ENCODE data around the gene ATP12A.

The ATP12A gene

DNA sequence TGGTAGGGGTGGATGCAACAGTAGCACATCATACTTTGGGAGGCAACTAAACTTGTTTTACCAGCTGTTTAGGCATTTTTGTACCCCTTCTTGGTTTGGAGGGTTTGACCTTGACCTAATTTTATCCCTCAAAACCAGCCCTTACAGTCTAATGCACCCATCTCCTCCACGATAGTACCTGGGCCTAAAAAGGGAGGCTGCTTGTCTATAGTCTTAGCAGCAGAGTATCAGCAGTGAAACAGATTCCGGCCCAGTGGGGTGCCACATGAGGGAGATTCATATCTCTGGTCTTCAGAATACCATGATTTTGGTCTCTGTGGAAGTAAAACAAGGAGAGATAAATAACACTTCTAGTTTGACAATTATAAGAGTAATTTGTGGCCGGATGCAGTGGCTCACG lies 39.5 kb upstream of the ATP12A start:
- no peak for DNase-seq (ENCODE audit: low read depth)
- TF ChIP-seq, protein P1, sequence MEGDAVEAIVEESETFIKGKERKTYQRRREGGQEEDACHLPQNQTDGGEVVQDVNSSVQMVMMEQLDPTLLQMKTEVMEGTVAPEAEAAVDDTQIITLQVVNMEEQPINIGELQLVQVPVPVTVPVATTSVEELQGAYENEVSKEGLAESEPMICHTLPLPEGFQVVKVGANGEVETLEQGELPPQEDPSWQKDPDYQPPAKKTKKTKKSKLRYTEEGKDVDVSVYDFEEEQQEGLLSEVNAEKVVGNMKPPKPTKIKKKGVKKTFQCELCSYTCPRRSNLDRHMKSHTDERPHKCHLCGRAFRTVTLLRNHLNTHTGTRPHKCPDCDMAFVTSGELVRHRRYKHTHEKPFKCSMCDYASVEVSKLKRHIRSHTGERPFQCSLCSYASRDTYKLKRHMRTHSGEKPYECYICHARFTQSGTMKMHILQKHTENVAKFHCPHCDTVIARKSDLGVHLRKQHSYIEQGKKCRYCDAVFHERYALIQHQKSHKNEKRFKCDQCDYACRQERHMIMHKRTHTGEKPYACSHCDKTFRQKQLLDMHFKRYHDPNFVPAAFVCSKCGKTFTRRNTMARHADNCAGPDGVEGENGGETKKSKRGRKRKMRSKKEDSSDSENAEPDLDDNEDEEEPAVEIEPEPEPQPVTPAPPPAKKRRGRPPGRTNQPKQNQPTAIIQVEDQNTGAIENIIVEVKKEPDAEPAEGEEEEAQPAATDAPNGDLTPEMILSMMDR (conservative IDR thresholded peaks at IDR 0.05; ENCODE audit: control insufficient read depth, insufficient read depth, low read depth, low read length): no peak
- H3K4me3 ChIP-seq (ENCODE audit: control insufficient read depth, low read depth, low read length): no peak overlapping the region

DNA sequence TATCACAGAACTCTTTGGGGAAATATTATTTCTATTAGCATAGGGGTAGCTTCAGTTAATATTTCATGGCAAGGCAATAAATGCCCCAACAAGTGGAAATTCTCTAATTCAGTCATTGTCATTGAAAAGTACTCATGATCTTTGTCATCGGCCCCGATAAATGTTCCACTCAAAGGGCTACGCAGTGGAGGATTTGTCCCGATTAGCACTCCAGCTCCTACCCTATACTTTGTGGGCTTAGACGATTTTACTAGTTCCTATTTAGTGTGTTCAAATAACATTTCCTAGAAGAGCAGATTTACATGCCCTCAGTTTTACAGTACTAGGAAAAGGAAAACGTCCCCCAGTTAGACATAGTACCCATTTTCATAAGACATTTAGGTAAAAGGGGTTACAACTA lies 38.0 kb upstream of the ATP12A start:
- TF ChIP-seq, protein P1 (conservative IDR thresholded peaks at IDR 0.05; ENCODE audit: control insufficient read depth, insufficient read depth, low read depth, low read length): no peak
- no peak for DNase-seq (ENCODE audit: low read depth)

DNA sequence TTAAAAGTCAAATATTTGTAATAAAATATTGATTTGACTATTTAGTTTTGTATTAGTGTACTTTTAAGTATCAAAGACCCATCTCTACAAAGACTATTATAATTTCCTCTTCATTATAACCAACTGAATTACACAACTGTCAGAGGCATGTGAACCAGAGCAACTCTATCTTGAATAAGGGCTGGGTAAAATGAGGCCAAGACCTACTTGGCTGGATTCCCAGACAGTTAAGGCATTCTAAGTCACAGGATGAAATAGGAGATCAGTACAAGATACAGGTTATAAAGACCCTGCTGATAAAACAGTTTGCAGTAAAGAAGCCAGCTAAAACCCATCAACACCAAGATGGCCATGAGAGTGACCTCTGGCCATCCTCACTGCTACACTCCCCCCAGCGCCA lies 36.2 kb upstream of the ATP12A start:
- H3K4me3 ChIP-seq (ENCODE audit: control insufficient read depth, low read depth, low read length): no peak overlapping the region
- DNase-seq (ENCODE audit: low read depth): peak; percentile 60

More for the DNA sequence above, 38.0 kb upstream of the ATP12A start:
- H3K4me3 ChIP-seq (ENCODE audit: control insufficient read depth, low read depth, low read length): no peak overlapping the region

DNA sequence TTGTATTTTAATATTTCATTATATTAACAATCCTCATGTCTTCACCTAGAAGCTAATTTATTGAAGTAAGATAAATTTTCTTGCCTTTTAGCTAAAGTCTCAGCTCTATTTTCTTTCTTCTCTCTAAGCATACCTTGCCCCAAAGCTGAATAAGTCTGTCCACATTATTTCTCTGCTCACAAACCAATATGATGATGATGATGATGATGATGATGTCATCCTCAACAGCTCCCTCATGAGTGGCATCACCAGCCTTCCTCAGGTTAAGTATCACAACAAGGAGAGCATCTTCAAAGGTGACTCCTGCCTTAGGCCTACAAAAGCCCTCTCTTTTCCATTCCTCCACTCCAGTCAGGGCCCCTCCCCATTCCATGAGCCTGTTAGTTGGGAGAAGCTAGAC lies 31.9 kb upstream of the ATP12A start:
- TF ChIP-seq, protein P1 (conservative IDR thresholded peaks at IDR 0.05; ENCODE audit: control insufficient read depth, insufficient read depth, low read depth, low read length): no peak
- H3K4me3 ChIP-seq (ENCODE audit: control insufficient read depth, low read depth, low read length): no peak overlapping the region
- no peak for DNase-seq (ENCODE audit: low read depth)

More for the DNA sequence above, 36.2 kb upstream of the ATP12A start:
- TF ChIP-seq, protein P1 (conservative IDR thresholded peaks at IDR 0.05; ENCODE audit: control insufficient read depth, insufficient read depth, low read depth, low read length): no peak

DNA sequence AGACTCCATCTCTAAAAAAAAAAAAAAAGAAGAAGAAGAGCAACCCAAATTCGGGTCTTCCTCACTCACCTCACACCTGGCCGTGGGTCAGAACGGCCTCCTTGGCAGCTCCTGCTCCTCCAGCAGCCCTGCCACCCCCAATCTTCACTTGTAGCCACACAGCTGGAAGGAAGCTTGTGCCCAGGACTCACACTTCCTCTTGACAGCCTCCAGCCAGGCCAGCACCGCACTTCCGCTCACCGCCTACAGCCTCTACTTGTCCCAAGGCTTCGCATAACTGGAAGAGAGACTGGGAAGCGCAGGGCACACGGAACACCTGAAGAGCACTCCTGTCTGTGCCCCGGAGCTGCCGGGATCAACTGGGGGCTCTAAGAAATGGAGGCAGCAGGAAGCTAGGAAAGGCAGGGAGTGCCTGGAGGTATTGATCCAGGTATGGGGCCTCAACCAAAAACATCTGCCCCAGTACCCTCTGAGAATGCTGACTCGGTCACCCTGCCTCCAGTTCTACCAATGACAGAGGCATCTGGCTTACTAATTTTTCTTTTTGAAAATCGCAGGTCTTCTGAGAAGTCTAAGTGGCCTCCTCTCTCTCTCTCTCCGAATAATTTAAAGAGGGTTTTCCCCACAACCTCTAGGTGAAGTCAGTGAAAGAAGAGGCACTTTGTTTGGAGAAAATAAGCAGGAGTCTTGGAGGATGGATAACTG lies 31.1 kb upstream of the ATP12A start:
- TF ChIP-seq, protein P1 (conservative IDR thresholded peaks at IDR 0.05; ENCODE audit: control insufficient read depth, insufficient read depth, low read depth, low read length): no peak
- no peak overlapping the region for H3K4me3 ChIP-seq (ENCODE audit: control insufficient read depth, low read depth, low read length)
- no peak for DNase-seq (ENCODE audit: low read depth)

DNA sequence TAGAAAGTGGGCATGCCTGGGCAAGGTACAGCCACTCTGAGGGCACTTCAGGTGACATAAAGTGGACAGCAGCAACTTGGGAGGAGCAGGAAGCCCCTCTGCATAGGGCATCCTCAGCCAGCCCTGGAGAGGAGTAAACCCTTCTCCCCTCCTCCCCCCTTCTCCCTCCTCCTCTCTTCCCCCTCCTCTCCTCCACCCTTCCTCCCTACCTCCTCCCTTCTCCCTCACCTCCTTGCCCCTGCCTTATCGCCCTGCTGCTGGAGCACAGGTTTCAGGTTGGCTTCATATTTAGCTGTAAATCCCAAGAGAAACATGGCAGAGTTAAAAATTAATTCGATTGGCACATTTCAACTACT lies 30.5 kb upstream of the ATP12A start:
- no peak for DNase-seq (ENCODE audit: low read depth)
- TF ChIP-seq, protein P1 (conservative IDR thresholded peaks at IDR 0.05; ENCODE audit: control insufficient read depth, insufficient read depth, low read depth, low read length): no peak
- H3K4me3 ChIP-seq (ENCODE audit: control insufficient read depth, low read depth, low read length): no peak overlapping the region
